Esophagus squamous epithelium (tissue), 4 donors: ENCODE measurements around the gene PANX1.

Experiments used
- POLR2A ChIP-seq, 4 donors: fragments of 450-650 bp; IDR thresholded peaks; one replicate each; pipeline ENCODE4 v1.6.1; 2017; ENCODE audit warnings: antibody characterized with exemption in 4 of 4, mild to moderate bottlenecking in 4 of 4, moderate library complexity in 3 of 4
- TF ChIP-seq, protein P1 (sequence below), 6 experiments: fragments of 450-650 bp in 4 of 6; fragments of 200-600 bp in 2 of 6; sonication (generic) in 2 of 6; IDR thresholded peaks; one replicate each; pipeline ENCODE4 v1.5.1; 2016 to 2019; ENCODE audit warnings: antibody characterized with exemption in 6 of 6, mild to moderate bottlenecking in 4 of 6, moderate library complexity in 4 of 6

DNA sequence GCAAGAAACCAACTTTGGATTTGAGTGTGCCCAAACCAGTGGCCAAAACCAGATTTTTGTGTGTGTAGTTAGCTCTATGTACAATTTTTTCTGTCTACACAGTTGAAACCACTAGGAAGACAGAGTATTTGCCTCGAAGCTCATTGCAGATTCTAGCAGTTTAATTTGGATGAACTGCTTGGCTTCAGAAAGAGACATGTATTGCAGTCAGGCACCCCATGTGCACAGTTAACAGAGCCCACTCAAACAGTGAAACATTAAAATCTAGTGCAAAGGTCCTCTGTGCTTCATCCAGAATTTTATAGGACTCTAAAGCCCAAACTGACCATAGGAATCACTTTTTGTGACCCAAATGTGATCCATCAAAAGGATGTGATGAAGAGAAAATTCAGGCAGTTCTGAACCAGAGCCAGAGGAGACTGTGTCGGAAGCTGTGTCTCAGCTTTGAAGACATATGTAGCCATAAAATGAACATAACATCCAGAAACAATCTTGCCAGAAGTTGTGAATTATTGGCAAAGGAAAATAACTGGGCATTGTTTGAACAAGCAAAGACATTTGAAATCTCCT, 82.7 kb downstream of the PANX1 start:
- TF ChIP-seq, protein P1, sequence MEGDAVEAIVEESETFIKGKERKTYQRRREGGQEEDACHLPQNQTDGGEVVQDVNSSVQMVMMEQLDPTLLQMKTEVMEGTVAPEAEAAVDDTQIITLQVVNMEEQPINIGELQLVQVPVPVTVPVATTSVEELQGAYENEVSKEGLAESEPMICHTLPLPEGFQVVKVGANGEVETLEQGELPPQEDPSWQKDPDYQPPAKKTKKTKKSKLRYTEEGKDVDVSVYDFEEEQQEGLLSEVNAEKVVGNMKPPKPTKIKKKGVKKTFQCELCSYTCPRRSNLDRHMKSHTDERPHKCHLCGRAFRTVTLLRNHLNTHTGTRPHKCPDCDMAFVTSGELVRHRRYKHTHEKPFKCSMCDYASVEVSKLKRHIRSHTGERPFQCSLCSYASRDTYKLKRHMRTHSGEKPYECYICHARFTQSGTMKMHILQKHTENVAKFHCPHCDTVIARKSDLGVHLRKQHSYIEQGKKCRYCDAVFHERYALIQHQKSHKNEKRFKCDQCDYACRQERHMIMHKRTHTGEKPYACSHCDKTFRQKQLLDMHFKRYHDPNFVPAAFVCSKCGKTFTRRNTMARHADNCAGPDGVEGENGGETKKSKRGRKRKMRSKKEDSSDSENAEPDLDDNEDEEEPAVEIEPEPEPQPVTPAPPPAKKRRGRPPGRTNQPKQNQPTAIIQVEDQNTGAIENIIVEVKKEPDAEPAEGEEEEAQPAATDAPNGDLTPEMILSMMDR (IDR thresholded peaks at IDR 0.05), result no peak
- no peak for TF ChIP-seq POLR2A (IDR thresholded peaks at IDR 0.05)
